Muscle of back (tissue), 11 donors: Measurements from ENCODE around the gene STMN1. TPM values are rescaled to one million over a fixed set of nuclear protein-coding genes. Genes with fewer than 3 reads are reported as not detected.

ENCODE experiments used
- DNase-seq, 3 donors: peaks; one replicate each; pipeline versions ENCODE4 v3.0.0 to v3.0.0-alpha.2; 2013
- polyA plus RNA-seq, 10 donors: library from polyadenylated mRNA; unstranded; fragments of 120-200 nt; gene quantifications; one replicate each; pipeline ENCODE4 v1.2.1, GENCODE V29; 2013; ENCODE audit not compliant: insufficient read length in 10 of 10

The STMN1 gene
- polyA plus RNA-seq, 10 donors: 402 to 727 (median 524) TPM

DNA sequence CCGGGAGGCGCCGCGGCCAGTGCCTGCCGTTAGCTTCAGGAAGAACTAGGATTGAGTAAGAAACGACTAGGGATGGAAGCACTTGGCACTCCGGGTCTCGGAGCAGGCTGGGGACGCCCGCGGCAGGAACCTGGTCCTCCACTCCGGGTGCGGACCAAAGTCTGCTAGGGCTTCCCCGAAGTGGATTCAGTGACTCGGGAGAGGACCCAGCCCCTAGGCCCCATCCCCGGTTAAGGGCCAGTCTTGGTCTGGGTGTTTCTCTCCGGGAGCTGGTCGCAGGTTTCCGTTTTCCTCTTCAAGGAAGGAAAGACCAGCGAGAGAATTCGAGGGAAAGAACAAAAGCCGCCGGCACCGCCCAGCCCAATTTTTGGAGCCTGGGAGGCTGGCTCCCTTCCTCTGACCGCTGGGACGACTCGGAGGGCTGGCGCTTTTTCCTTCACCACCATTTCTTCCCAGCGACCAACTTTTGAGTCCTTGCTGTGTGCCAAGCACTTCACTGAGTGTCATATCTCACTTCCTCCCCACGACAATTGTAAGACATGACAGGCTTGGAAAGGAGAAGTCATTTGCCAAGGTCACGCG lies 16.8 kb upstream of the STMN1 start:
- peak in 2 of 3 donors; percentile 32 to 73 for DNase-seq

DNA sequence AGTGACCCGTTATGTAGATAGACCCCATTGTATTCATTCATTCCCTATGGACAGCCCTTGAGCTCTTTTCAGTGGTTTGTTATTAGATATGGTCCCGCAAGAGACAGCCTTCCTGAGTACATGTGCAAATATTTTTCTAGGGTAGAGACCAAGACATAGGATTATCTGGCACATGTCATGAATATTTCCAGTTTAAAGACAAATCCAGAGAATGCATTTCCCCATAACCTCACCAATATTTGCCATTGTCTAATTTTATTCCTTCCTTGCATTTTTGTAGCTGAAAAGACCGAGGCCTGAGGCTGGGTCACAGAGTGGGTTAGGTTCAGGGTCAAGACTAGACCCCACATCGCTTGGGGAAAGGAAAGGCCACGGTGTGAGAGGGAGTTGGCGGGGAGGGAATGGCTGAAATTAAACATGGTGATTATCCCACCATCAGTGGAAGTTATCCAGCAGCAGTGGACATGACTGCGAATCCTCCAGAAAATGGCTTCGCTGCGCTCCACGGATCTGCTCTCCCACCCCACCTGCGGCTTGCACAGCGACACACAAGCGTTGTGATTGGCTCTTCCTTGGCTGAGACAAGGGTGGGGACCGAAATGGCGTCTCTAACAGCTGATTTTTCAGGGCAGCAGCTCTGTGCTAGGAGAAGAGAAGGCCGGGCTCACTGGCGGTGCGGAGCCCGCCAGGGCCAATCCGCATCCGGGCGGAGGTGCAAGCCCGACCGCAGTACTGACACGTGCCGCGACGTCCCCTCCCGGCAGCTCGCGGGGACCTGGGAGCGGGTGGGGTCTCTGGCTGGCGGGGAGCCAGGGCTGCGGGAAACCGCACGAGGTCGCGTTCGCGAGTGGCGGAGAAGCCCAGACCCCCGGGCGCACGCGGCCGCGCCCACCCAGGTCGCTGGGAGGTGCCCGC lies 16.1 kb upstream of the STMN1 start:
- DNase-seq: peak in 2 of 3 donors; percentile 42 to 74

DNA sequence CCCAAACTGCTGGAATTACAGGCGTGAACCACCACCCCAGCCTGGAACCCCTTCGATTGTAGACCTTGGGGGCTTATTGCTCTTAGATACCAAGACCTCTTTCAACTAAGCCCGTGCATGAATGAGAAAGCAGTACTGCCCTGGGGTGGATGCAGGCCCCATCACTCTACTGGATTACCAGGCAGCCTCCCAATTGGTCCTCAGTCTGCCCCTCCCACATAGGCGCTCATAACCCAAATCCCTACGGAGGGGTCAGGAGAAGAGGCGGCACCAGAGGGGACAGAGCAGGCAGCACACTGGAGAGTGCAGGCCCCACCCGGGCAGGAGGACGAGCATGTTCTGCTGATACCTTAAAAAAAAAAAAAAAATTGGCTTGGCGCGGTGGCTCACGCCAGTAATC lies 12.4 kb upstream of the STMN1 start:
- DNase-seq: no peak

DNA sequence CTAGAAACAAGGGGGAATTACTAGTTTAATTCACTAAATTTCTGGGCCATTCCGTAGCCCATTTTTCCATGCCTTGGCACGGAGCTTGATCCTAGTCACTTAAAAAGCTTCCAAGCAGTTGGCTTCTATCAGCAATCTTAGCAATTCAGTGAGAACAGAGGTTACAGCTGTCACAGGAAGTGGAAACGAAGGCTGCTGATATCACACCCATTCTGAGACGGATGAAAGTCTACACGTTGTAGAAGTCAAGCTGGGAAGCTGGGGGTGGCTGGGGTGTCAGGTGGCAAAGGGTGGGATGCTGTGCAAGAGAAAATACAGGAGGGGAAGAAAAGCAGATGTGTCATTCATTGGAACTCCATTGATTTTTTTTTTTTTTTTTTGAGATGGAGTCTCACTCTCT lies 11.8 kb upstream of the STMN1 start:
- no peak for DNase-seq

DNA sequence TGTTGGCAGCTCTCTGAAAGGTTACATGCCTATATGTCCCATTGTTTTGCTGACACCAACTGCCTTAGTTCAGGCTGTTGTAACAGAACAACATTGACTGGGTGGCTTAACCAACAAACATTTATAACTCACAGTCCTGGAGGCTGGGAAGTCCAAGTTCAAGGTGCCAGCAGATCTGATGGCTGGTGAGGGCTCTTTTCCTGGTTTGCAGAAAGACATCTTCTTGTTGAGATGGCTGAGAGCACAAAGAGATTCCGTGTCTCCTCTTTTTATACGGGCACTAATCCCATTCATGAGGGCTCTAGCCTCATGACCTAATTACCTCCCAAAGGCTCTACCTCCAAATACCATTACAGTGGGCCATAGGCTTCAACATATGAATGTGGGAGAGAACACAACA lies 10.2 kb upstream of the STMN1 start:
- no peak for DNase-seq

DNA sequence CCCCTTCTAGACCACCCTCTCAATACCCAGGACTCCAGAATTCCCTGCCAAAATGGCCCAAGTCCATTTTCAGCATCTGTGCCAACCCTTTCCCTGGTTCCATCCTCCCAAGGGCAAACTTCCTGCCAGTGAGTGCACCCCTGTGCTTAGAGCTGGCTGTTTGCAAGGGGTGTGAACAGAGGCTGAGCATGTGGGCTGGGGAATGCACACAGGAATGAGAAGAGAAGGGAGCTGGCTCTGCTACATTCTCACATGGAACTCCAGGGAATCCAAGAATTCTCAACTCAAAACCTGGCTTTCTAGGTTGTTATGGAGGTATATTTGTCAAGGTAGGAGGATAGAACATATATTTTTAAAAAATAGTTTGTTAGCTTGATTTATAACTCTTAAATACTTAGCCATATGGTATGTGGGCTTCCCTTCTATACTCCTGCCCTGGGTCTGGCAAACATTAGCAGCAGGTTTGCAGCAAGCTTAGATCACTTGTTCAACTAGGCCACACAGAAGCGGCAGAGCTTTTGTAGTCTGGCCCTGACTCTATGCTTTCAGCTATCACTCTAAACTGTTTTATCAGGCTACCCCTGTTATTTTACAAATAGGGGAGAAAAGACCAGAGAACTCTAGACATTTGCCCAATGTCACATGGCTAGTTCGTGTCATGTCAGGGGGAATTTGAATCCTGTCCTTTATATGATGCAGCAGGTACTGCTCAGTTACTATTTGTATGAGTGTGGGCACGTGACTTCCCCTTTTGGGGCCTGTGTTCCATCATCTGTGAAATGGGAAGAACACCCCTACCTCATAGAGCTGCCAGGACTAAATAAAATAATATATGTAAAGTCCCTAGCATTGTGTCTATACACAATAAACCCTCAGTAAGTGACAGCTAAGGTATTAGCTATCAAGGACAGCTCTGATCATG lies 8.1 kb upstream of the STMN1 start:
- DNase-seq: no peak

DNA sequence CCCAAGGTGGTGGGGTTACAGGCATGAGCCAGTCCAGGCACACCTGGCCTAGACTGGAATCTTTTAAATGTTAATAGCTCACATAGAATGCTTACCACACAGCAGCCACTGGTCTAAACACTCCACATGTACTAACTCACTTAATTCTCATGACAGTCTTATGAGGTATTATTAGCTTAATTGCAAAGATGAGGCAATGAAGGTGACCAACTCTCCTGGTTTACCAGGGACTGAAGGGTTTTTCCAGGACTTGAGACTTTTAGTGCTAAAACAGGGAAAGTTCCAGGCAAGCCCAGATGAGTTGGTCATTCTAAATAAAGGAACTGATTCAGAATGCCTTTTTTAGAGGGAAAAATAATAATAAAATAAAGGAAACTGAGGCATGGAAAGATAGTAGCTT lies 7.0 kb upstream of the STMN1 start:
- no peak for DNase-seq

DNA sequence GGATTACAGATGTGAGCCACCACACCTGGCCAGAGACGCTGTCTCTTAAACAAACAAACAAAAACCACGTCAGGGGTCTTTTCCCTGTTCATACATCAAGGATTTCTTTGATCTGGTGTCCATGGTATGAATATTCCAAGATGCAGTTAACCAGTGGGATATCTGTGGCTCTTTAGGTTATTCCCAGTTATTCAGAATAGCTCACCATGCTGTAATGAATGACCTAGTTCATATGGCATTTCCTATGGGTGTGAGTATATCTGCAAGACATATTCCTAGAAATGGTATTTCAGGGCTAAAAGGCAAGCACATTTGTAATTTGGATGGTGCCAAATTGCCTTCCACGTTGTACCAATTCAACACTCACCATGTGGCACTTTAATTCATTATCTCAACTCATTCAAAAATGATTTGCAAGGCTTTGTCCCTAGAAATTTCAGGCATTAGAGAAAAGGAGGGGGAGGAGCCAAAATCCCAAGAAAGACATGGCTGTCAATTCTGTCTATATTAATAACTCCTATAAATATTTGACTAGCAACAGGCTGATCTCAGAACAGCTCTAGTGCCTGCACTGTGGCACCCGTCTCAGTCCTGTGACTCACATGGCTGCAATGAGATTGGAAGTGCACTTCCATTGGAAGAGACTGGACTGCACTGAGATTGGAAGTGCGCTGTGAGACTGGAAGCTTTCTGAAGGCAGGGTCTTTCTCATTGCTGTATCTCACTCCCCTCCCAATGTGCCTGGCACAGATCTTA lies 6.0 kb upstream of the STMN1 start:
- DNase-seq: peak in 1 of 3 donors; percentile 64

DNA sequence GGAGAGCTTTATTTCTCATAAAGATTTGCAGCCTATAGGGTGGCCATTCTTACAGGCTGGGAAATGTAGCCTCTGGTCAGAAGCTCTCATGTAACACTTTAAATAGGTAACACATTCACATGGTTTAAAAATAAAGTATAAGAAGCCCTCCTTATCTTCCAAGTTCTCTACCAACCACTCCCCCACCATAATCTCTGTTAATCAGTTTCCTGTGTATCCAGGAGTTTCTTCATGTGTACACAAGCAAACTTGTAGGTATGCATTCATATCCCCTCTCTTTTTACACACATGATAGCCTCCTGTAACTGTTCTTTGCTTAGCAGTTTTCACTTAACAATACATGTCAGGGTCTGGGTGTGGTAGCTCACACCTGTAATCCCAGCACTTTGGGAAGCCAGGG lies 4.9 kb upstream of the STMN1 start:
- no peak for DNase-seq

DNA sequence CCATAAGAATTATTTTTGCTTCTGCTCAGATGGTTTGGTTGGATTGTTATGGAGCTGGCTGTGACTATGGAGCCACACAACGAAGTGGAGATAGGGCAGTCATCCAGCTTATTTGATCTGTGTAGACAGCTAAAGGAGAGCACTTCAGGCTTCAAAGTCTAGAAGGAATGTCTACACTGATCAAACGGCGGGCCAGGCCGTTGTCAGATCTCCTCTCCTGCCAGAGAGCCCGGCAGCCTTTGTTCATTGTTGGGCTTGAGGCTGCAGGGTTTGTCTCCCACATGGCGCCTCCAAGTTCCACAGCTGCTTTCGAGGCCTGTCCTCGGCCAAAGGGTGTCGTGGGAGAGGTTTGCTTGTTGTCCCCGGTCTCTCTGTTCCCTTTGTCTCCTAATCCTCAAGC lies 2.8 kb upstream of the STMN1 start:
- DNase-seq: no peak

DNA sequence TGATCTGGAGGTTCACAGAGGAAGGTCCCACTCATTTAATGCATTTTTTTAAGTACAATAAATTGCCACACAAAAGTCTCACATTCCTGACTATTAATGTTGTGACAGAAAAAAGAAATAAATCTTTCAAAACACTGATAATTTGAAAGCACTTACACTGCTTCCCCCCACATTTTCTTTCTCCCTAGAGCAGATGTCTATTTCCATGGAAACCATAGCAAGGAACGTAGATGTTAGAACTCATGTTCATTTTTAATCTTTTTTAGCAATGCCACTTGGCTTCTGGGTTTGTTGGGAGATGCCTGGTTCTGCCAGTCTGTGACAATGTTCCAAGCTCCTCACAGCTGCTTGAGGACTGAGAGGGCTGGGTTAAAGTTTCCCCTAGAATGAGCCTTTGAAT lies 1.9 kb upstream of the STMN1 start:
- no peak for DNase-seq

DNA sequence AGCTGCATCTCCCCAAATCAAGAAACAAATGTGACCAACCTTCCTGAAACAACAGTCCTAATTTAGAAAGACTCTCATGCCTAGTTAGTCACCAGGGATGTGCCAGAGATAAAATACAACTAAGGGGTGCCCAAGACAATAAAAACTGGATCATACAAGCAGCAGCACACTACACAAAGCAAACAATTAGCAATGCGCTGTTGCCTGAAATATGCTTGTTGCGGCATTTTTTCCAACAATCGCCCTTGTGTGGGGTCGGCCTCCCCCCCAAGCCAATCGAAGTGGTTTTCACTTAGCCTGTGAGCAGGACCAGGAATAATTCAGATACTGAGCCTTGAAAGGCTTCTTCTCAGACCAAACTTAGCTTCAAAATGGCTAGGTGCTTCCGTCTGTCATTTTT lies 1.4 kb upstream of the STMN1 start:
- no peak for DNase-seq

DNA sequence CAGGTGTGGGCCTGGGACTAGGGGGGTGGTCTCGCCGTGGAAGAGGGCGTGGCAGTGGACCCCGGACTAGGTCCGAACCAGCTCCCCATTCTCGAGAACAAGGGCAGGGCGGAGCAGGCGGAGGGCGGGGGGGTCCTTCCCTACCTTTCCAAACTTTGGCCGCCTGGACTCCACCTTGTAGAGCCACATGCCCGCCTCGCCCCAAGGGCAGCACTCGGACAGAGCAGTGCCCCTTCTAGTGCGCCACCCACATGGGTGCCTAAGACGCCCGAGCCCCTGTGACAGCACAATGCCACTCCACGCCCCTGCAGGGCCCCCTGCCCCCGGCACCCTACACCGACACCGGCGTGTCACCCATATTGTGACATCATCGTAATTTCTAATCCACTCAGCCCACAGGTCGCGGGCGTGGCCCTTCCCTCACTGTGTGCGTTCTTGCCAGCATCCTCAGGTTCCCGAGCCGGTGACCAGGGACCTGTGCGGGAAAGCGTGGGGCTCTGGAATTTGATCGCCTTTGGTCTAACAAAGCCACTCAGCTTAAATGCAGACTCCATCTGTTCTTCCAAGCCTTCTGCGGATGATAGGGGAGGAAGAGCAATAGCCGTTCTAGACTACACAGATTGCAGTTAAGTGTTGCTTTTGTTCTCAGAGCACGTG lies 553 bp upstream of the STMN1 start:
- no peak for DNase-seq

DNA sequence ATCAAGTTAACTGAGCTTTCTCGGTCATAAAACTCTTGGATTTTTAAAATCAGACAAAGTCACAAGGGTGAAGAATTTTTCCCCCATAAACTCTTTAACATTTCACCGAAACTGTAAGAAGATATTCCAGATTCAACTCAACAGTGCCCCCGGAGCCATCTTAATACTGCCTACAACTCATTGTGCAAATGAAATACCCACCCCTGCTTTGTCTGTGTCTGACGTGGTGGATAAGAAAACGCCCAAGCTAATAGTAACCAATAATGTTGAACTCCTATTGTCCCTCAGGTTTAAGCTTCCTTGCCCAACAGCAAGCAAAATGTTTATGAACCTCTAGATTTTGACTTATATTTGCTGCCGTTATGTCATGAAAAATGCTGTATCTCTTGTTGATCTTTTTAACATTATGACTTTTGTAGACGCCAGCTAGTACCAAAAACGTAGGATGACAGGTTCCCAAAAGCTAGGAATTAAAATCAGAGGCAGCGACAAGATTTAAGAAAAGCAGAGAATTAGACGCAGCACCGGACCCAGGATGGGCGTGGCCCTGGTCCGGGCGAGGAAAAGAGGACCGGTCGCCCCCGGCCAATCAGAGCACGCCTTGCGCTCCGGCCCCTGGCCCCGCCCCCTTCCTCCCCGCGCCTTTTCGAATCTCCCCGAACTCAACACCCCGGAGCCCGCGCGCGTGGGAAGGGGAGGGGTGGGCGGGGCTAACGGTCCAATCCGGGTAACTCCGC lies 1.1 kb downstream of the STMN1 start:
- DNase-seq: peak; percentile 94 to 97 (median 95)

DNA sequence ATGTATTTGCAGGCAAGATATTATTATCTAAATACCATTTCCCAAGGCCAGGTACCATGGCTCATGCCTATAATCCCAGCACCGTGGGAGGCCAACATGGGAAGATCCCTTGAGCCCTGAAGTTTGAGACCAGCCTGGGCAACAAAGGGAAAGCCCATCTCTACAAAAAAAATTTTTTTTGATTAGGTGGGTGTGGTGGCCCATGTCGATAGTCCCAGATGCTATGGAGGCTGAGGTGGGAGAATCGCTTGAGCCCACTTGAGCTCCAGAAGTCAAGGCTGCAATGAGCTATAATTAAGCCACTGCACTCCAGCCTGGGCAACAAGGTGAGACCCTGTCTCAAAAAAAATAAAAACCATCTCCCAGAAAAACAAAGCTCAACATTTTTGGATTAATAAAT lies 2.2 kb downstream of the STMN1 start:
- no peak for DNase-seq

DNA sequence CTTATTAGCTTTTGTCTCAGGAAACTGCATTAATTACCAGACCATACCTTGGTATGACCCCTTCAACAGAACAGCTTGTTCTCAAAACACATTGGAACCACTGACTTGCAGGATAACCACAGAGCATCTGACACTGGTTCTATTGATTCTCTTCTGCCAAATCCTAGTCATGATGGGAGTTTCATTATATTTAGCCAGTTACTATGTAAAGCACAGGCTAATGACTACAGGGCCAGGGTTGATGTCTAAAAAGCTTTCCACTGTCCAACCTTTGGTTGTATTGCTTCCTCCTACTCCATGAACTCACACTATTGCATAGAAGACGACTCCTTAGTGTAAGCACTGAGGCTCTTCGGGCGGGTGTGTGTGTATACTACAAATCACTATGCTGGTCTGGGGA lies 3.8 kb downstream of the STMN1 start:
- DNase-seq: no peak

DNA sequence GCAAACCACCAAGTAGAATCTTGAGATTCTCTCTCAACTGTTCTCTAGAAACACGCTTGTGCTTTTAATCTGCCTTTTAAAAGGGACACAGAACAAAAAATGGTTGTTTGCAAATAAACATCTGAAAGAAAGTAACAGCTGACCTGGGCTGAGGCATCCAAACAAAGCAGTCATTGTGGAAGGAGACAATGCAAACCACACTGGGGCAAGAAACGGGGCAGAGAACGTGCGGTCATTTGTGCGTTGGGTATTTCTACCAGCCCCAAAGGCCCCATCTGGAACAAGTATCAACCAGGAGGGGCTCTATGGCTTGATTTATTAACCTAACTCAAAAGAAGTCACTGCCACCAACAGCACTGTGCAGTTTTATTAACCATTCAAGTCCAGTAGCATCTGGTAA lies 6.0 kb downstream of the STMN1 start:
- no peak for DNase-seq

DNA sequence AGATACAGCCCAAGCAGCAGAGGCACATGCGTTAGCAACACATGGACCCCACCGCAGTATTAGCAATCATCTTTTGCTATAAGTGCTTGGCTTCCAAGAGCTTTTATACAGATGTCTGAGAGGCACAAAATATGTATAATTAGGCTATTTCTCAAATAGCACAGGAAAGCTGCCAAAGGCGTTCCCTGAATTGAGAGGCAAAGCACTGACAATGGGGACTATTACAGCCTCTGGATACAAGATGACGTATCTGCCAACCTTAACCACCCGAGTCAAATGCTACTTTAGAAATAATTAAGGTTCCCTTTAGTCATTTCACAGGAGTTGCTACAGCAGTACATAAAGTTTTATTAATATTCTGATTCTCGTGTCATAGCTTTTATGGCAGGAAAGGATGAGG lies 6.4 kb downstream of the STMN1 start:
- no peak for DNase-seq

DNA sequence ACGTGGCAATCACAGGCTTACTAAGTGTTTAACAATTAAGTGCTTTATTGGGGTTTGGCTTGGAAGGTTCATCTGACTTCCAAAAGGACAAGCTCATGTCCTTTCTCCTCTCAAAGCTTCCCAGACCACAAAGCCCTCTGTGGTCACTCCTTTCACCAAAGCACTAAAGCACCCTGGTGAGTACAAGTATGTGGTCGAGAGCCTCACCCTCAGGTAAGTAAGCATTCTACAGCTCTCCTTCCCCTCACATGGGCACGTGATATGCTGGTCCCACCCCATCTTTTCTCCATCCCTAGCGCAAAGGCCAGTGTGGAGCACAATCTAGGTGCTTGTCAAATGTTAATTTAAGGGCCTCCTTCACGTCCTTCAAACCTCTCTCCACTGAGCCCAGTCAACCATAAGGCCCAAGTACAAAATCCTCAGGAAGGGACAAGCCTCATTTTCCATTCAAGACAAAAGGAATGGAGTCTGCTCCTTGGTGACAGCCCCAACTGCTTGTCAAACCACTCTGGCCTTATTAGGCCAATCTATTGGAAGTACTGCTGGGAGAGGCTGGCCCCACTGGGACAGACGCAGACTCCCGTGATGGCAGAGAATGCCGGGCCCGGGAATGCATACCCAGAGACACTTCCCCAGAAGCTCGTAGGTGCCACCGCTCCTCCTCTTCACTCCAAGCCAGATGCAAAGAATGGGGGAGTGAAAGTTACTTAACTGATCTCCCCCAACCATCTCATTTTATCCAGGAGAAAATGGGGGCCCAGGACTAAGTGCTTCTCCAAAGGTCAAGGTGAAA lies 7.8 kb downstream of the STMN1 start:
- no peak for DNase-seq

DNA sequence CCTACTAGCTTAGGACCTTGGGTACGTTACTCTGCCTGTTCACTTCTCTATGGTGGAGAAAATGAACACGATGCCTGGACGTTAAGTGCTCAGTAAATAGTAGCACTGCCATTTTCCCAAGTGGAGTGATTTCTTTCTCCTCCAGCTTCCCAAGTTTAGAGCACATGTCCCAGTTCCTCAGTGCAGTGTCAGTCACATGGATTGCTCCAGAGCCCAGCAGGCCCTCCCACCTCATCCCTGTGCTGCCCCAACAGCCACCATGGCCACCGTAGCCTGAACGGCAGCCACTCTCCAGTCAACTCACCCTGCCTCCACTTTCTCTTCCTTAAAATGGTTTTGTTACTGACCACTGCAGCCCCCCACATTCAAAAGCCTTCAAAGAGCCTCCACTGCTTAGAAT lies 8.5 kb downstream of the STMN1 start:
- DNase-seq: no peak
